Measurements from ENCODE around the gene S100A3. TPM values are rescaled to one million over a fixed set of nuclear protein-coding genes. Genes with fewer than 3 reads are reported as not detected.

S100A3 gene
- total and polyA plus RNA-seq, 12 donors, result 0.28 to 3.8 (median 1.9) TPM; not detected in 5

- no peak overlapping the region for H3K4me3 ChIP-seq
- no peaks in the 10 kb centered on the region for H3K27me3 ChIP-seq
- H3K4me1 ChIP-seq (replicated peaks in 1 of 2), result peaks cover 22 to 35% of the 10 kb centered on the region in 2 donors
- WGBS, 4 donors, result 83 to 91% (median 89%) methylated on average over 2 of the region's 2 CpGs
- intact Hi-C loops (cut with DNase I), result loop anchor here (2.0 to 5.0 kb wide), 2 partner anchors 35 kb away; partner anchors contain the start of gene S100A2 (in 1 of the 2)
- no peaks in the 10 kb centered on the region for H3K36me3 ChIP-seq (replicated peaks in 1 of 2)
- H3K27ac ChIP-seq, result no peak overlapping the region
- TF ChIP-seq, protein P1, sequence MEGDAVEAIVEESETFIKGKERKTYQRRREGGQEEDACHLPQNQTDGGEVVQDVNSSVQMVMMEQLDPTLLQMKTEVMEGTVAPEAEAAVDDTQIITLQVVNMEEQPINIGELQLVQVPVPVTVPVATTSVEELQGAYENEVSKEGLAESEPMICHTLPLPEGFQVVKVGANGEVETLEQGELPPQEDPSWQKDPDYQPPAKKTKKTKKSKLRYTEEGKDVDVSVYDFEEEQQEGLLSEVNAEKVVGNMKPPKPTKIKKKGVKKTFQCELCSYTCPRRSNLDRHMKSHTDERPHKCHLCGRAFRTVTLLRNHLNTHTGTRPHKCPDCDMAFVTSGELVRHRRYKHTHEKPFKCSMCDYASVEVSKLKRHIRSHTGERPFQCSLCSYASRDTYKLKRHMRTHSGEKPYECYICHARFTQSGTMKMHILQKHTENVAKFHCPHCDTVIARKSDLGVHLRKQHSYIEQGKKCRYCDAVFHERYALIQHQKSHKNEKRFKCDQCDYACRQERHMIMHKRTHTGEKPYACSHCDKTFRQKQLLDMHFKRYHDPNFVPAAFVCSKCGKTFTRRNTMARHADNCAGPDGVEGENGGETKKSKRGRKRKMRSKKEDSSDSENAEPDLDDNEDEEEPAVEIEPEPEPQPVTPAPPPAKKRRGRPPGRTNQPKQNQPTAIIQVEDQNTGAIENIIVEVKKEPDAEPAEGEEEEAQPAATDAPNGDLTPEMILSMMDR (IDR thresholded peaks at IDR 0.05), result no peak
- no peak for TF ChIP-seq POLR2A (IDR thresholded peaks at IDR 0.05)
- DNase-seq, result peak in 1 of 7 donors; percentile 3
- no peaks in the 10 kb centered on the region for H3K9me3 ChIP-seq (replicated peaks in 1 of 3)
Measured at GRCh38 chr1:153532181-153532580, 16.9 kb downstream of the S100A3 start.

DNA sequence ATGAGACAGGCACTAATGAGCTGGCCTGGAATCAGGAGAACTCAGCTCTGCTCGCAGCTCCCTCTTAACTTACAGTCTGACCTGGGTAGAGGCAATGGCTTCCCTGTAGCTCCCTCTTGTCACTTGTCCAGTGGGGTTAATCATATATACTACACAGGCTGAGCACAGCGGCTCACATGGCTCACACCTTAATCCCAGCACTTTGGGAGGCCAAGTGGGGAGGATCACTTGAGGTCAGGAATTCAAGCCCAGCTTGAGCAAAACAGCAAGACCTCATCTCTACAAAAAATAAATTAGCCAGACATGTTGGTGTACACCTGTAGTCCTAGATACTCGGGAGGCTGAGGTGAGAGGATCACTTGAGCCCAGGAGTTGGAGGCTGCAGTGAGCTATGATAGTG lies 17.4 kb downstream of the S100A3 start:
- 89 to 94% (median 92%) methylated on average over 3 of the region's 3 CpGs for WGBS, 4 donors
- no peaks in the 10 kb centered on the region for H3K27me3 ChIP-seq
- H3K36me3 ChIP-seq (replicated peaks in 1 of 2), result no peaks in the 10 kb centered on the region
- intact Hi-C loops (cut with DNase I), result loop anchor here (2.0 to 5.0 kb wide), 2 partner anchors 35 to 36 kb away; partner anchors contain the start of gene S100A2 (in 1 of the 2)
- no peaks in the 10 kb centered on the region for H3K9me3 ChIP-seq (replicated peaks in 1 of 3)
- no peak overlapping the region for H3K4me3 ChIP-seq
- no peak overlapping the region for H3K27ac ChIP-seq
- peaks cover 21 to 33% of the 10 kb centered on the region in 2 donors for H3K4me1 ChIP-seq (replicated peaks in 1 of 2)
- peak in 1 of 7 donors; percentile 7 for DNase-seq
- TF ChIP-seq, protein P1 (IDR thresholded peaks at IDR 0.05), result no peak
- TF ChIP-seq POLR2A (IDR thresholded peaks at IDR 0.05), result no peak

GRCh38 chr1:153527683-153528040 lies 21.4 kb downstream of the S100A3 start:
- Histone ChIP-seq H3K27me3 (no peaks in the 10 kb centered on the region), H3K27ac (no peak overlapping the region), H3K4me3 (no peak overlapping the region), H3K36me3 (replicated peaks in 1 of 2) (no peaks in the 10 kb centered on the region), H3K4me1 (replicated peaks in 1 of 2) (peaks cover 10 to 13% of the 10 kb centered on the region in 2 donors), H3K9me3 (replicated peaks in 1 of 3) (no peaks in the 10 kb centered on the region)
- no peak for DNase-seq
- WGBS, 4 donors, result 87 to 92% (median 90%) methylated on average over 5 of the region's 5 CpGs
- intact Hi-C loops (cut with DNase I), result no loop called here
- TF ChIP-seq POLR2A (IDR thresholded peaks at IDR 0.05), result no peak
- TF ChIP-seq, protein P1 (IDR thresholded peaks at IDR 0.05), result no peak

- Histone ChIP-seq H3K27ac (peak overlapping the region in 1 of 5 donors; percentile 39), H3K36me3 (replicated peaks in 1 of 2) (no peaks in the 10 kb centered on the region), H3K4me3 (no peak overlapping the region), H3K4me1 (replicated peaks in 1 of 2) (peaks cover 9 to 13% of the 10 kb centered on the region in 2 donors), H3K9me3 (replicated peaks in 1 of 3) (no peaks in the 10 kb centered on the region), H3K27me3 (no peaks in the 10 kb centered on the region)
- WGBS, 4 donors, result 87 to 93% (median 90%) methylated on average over 8 of the region's 8 CpGs
- DNase-seq, result no peak
- intact Hi-C loops (cut with DNase I), result no loop called here
- TF ChIP-seq, protein P1 (IDR thresholded peaks at IDR 0.05), result no peak
- no peak for TF ChIP-seq POLR2A (IDR thresholded peaks at IDR 0.05)
Measured at GRCh38 chr1:153527023-153527682, 21.9 kb downstream of the S100A3 start.
